K562 (cell line): ENCODE results near the gene ZNF460. TPM values are rescaled to one million over a fixed set of nuclear protein-coding genes. Genes with fewer than 3 reads are reported as not detected.
A peak's percentile ranks its signal among the peaks of the same experiment; 100 is the strongest.

Experiments used
- ATAC-seq: fragments of 200-7000 bp; cut with Tn5 transposase; 3 replicates; pipeline ENCODE4 v1.9.1; 2020; ENCODE audit warnings: moderate library complexity
- BruUV-seq: library from RNA; stranded (reverse); fragments of 400-500 nt; replicated peaks from 2 replicates; lab custom pipeline; 2021; lab: Mats Ljungman, UMichigan
- CTCF ChIA-PET: fragments of 300-600 bp; formaldehyde crosslinking; extraction: SDS; loops from one replicate; lab custom pipeline; 2021; ENCODE audit warnings: low intra/inter-chr PET ratio; lab: Yijun Ruan, JAX
- POLR2A ChIA-PET: fragments of 300-600, 350-650 bp; sonication (Branson Sonifier 250); formaldehyde crosslinking; extraction: SDS; loops from one replicate; lab custom pipeline; 2021; ENCODE audit warnings: antibody characterized with exemption, inconsistent platforms; lab: Yijun Ruan, JAX
- DNase-seq, 4 experiments: peaks; one replicate each; pipeline versions ENCODE4 v3.0.0 to v3.0.0-alpha.2; 2011 to 2018; ENCODE audit warnings: low spot score in 3 of 4, mixed read lengths in 3 of 4; ENCODE audit errors: extremely low read depth in 1 of 4
- FAIRE-seq: peaks from 2 replicates; lab custom pipeline; 2011; peaks lifted over from hg19 to GRCh38; lab: Jason Lieb, UNC
- H2AFZ ChIP-seq: 2 replicates; pipeline ENCODE4 v1.6.0; 2011; ENCODE audit warnings: low read depth, low read length, control low read depth, inconsistent platforms
- H3K27ac ChIP-seq: fragments of 200-600 bp; 3 replicates; pipeline ENCODE4 v1.8.0; 2011; ENCODE audit warnings: low read depth, mild to moderate bottlenecking, control low read depth, inconsistent platforms, low read length, moderate library complexity, mixed read lengths; ENCODE audit errors: extremely low read depth
- H3K27me3 ChIP-seq, 2 experiments: fragments of 300-600 bp in 1 of 2; 2 replicates in 1 of 2; 3 replicates in 1 of 2; pipeline versions ENCODE4 v1.6.0 to v1.8.0; 2011; ENCODE audit warnings: inconsistent platforms in 2 of 2, low read length in 2 of 2, mild to moderate bottlenecking in 1 of 2, mixed read lengths in 1 of 2, moderate library complexity in 1 of 2; ENCODE audit not compliant: control insufficient read depth in 2 of 2, insufficient read depth in 2 of 2
- H3K36me3 ChIP-seq: fragments of 300-600 bp; 3 replicates; pipeline ENCODE4 v1.8.0; 2011; ENCODE audit warnings: mild to moderate bottlenecking, low read length, inconsistent platforms; ENCODE audit not compliant: control insufficient read depth, insufficient read depth
- H3K4me1 ChIP-seq, 2 experiments: fragments of 200-600 bp in 1 of 2; replicated peaks in 1 of 2; 2 replicates in 1 of 2; 3 replicates in 1 of 2; pipeline versions ENCODE4 v1.5.1 to v1.8.0; 2011; ENCODE audit warnings: inconsistent platforms in 2 of 2, low read length in 2 of 2, mild to moderate bottlenecking in 1 of 2, mixed read lengths in 1 of 2, moderate library complexity in 1 of 2; ENCODE audit not compliant: control insufficient read depth in 2 of 2, insufficient read depth in 2 of 2
- H3K4me2 ChIP-seq: 2 replicates; pipeline ENCODE4 v1.6.1; 2011; ENCODE audit warnings: low read length, control low read depth, inconsistent platforms, mixed read lengths; ENCODE audit not compliant: insufficient read depth
- H3K4me3 ChIP-seq: fragments of 200-600 bp; sonication (generic), shearing (Covaris generic); 2 replicates; pipeline ENCODE4 v1.5.1; 2016; ENCODE audit warnings: control low read depth, inconsistent platforms
- H3K79me2 ChIP-seq: fragments of 200-600 bp; 3 replicates; pipeline ENCODE4 v1.8.0; 2011; ENCODE audit warnings: low read length, inconsistent platforms; ENCODE audit not compliant: control insufficient read depth, insufficient read depth
- H3K9ac ChIP-seq, 2 experiments: 2 replicates each; pipeline versions ENCODE4 v1.6.0 to v1.6.1; 2011; ENCODE audit warnings: low read depth in 2 of 2, low read length in 2 of 2, control low read depth in 1 of 2, inconsistent platforms in 1 of 2, mild to moderate bottlenecking in 1 of 2, mixed read lengths in 1 of 2; ENCODE audit not compliant: insufficient read depth in 1 of 2
- H3K9me1 ChIP-seq: one replicate; pipeline ENCODE4 v1.6.0; 2011; ENCODE audit warnings: inconsistent platforms, mild to moderate bottlenecking, low read length, moderate library complexity; ENCODE audit not compliant: control insufficient read depth, insufficient read depth
- H3K9me3 ChIP-seq: replicated peaks from 2 replicates; pipeline ENCODE4 v1.5.1; 2011; ENCODE audit warnings: low read depth, low read length, inconsistent platforms; ENCODE audit not compliant: control insufficient read depth, insufficient read depth
- H4K20me1 ChIP-seq: replicated peaks from 2 replicates; pipeline ENCODE4 v1.6.1; 2011; ENCODE audit warnings: low read length, inconsistent platforms, mixed read lengths; ENCODE audit not compliant: control insufficient read depth, insufficient read depth
- ARID3A ChIP-seq: IDR thresholded peaks from 2 replicates; pipeline ENCODE4 v1.6.1; 2012; ENCODE audit warnings: low read depth, low read length, improper control_type of control experiment, borderline replicate concordance
- CBFB ChIP-seq: sonication (generic); formaldehyde crosslinking; IDR thresholded peaks from 2 replicates; pipeline ENCODE4 v1.4.0; 2020; ENCODE audit warnings: mild to moderate bottlenecking, missing genetic modification reagents
- FIP1L1 ChIP-seq: fragments of 200-400 bp; formaldehyde crosslinking; IDR thresholded peaks from 2 replicates; pipeline ENCODE4 v1.6.1; 2018; ENCODE audit warnings: mild to moderate bottlenecking, low read depth, low read length; ENCODE audit not compliant: poor library complexity, severe bottlenecking
- KDM1A ChIP-seq, 2 experiments: fragments of 450-650 bp; IDR thresholded peaks; 2 replicates each; pipeline ENCODE4 v1.6.1; 2016; ENCODE audit warnings: mild to moderate bottlenecking in 2 of 2
- NFIC ChIP-seq: fragments of 450-650 bp; IDR thresholded peaks from 2 replicates; pipeline ENCODE4 v1.6.1; 2017; ENCODE audit warnings: mild to moderate bottlenecking, inconsistent platforms
- ZEB2 ChIP-seq: fragments of 450-650 bp; IDR thresholded peaks from 2 replicates; pipeline ENCODE4 v1.6.1; 2016
- ZNF121 ChIP-seq: sonication (generic); formaldehyde crosslinking; conservative IDR thresholded peaks from 2 replicates; pipeline ENCODE4 v1.8.0; 2022; ENCODE audit warnings: missing genetic modification reagents
- WGBS: fragments of 100-300 bp; shearing (Covaris generic); methylation state at CpG from one replicate; pipeline ENCODE4 v1.1.6; 2016; ENCODE audit warnings: low coverage, mixed read lengths; ENCODE audit not compliant: insufficient coverage; ENCODE audit errors: missing lambda C conversion rate; 5-methylcytosine and 5-hydroxymethylcytosine counted together
- in situ Hi-C: fragments of 300-500 bp; cut with MboI; formaldehyde crosslinking; loops from 4 replicates; pipeline ENCODE4 v1.15.0; 2018; ENCODE audit warnings: inconsistent platforms, mixed read lengths
- intact Hi-C: fragments of 100-400 bp; cut with micrococcal nuclease; formaldehyde crosslinking; loops from 2 replicates; pipeline ENCODE4 v1.14.2; 2022
- polyA plus RNA-seq, 8 experiments: library from polyadenylated mRNA; depleted of rRNA in 4 of 8; stranded (reverse) in 5 of 8; unstranded in 3 of 8; fragments of >200 nt; fragmentation: Nextera tagmentation in 2 of 8; fragmentation: Illumina TruSeq in 1 of 8; extraction: Ambion mirVana in 2 of 8; extraction: Trizol in 1 of 8; gene quantifications; 2 replicates each; pipeline versions ENCODE4 v1.2.1 to v1.2.3, GENCODE V29; 2011 to 2014; ENCODE audit warnings: inconsistent platforms in 1 of 8, missing spikeins in 1 of 8
- total RNA-seq, 7 experiments: library from RNA; depleted of rRNA in 6 of 7; stranded (reverse); fragments of >200 nt in 6 of 7; fragmentation: Illumina TruSeq in 2 of 7; extraction: Trizol in 2 of 7; gene quantifications; 2 replicates each; pipeline versions ENCODE4 v1.2.1 to v1.2.3, GENCODE V29; 2011 to 2021; ENCODE audit warnings: low replicate concordance in 1 of 7

The ZNF460 gene
- total and polyA plus RNA-seq, 9 of the 15 experiments (the other 6 are each of a cell fraction or from before 2014, with no cell fraction given) = 0.45 to 36.2 (median 16.6) TPM

GRCh38 chr19:57242821-57243220 lies 37.5 kb upstream of the ZNF460 start:
- in situ Hi-C loops (no loop called here), intact Hi-C loops (loop anchor here (5.0 kb wide), 1 partner anchor 39 kb away; the partner anchor contains the start of gene ZNF460)
- Histone ChIP-seq H3K9me1 (no peaks in the 10 kb centered on the region), H3K27ac (no peak overlapping the region), H4K20me1 (no peaks in the 10 kb centered on the region), H3K9me3 (peaks cover 4% of the 10 kb centered on the region; the same call in 1 of the 2 replicates), H3K4me3 (no peak overlapping the region), H3K27me3 (no peaks in the 10 kb centered on the region), H2AFZ (no peak overlapping the region), H3K79me2 (peaks cover 26% of the 10 kb centered on the region), H3K4me1 (peaks cover 7 to 10% of the 10 kb centered on the region in 2 experiments; a peak in 4 of 5 replicates), H3K4me2 (no peak overlapping the region), H3K9ac (no peak overlapping the region), H3K36me3 (peaks cover 24% of the 10 kb centered on the region; the same call in 2 of the 3 replicates)
- CTCF ChIA-PET = no interaction called here
- TF ChIP-seq ZNF121 (CRISPR knock-in tag) (peak; percentile 32; the same call in 1 of the 2 replicates), ZEB2 (no peak)
- ATAC-seq (no peak), FAIRE-seq (no peak), DNase-seq (no peak)
- POLR2A ChIA-PET = no interaction called here
- no TSS peak for BruUV-seq
- WGBS = 81% methylated on average over 5 of the region's 5 CpGs

DNA sequence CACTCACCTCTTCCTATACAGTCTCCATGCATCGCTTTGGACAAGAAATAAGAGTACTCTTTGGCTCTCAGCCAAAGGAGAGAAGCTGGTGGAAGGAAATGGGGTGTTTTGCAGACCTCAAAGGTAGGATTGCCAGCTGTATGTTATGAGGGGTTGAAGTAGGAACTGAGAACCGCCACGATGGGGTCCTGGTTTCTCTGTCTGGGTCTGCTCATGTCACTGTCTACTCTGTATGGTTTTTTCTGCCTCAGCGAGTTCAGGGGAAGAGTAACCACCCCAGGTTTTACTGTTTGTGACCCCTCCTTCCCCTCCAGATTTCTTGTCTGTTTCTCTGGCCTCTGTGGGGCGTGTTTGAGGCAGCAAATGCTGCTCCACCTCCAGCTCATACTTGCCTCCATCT lies 35.8 kb upstream of the ZNF460 start:
- TF ChIP-seq ARID3A (no peak), CBFB (CRISPR knock-in tag) (no peak), KDM1A (IDR thresholded peaks at IDR 0.05) (no peak), FIP1L1 (no peak), NFIC (peak; percentile 35)
- in situ Hi-C loops = no loop called here
- H3K79me2 ChIP-seq = peaks cover 26% of the 10 kb centered on the region

More for the DNA sequence above, 35.8 kb upstream of the ZNF460 start:
- H3K9me1 ChIP-seq = no peaks in the 10 kb centered on the region
- no peak overlapping the region for H2AFZ ChIP-seq
- H3K4me2 ChIP-seq = no peak overlapping the region
- peaks cover 39% of the 10 kb centered on the region; the same call in 2 of the 3 replicates for H3K36me3 ChIP-seq
- no peaks in the 10 kb centered on the region for H4K20me1 ChIP-seq
- H3K9me3 ChIP-seq = peaks cover 4% of the 10 kb centered on the region; the same call in 1 of the 2 replicates
- H3K27ac ChIP-seq = no peak overlapping the region
- H3K9ac ChIP-seq = no peak overlapping the region
- intact Hi-C loops = loop anchor here (5.0 kb wide), 1 partner anchor 38 kb away; the partner anchor contains the start of gene ZNF460
- FAIRE-seq (no peak), ATAC-seq (no peak), DNase-seq (no peak)
- ChIA-PET CTCF (no interaction called here), POLR2A (interaction anchor here (0.6 kb wide), 1 partner anchor 34 kb away, joined by 3 read pairs; no protein-coding TSS in a partner anchor)
- peaks cover 7 to 10% of the 10 kb centered on the region in 2 experiments; a peak in 4 of 5 replicates for H3K4me1 ChIP-seq
- H3K27me3 ChIP-seq = no peaks in the 10 kb centered on the region
- WGBS = 86% methylated on average over 5 of the region's 5 CpGs
- H3K4me3 ChIP-seq = no peak overlapping the region
- no TSS peak for BruUV-seq
